GM23338 (cell line): ENCODE results near the gene GNAI2. TPM values are rescaled to one million over a fixed set of nuclear protein-coding genes. Genes with fewer than 3 reads are reported as not detected.

ENCODE experiments used
- ATAC-seq: fragments of 200-7000 bp; cut with Tn5 transposase; 3 replicates; pipeline ENCODE4 v1.9.1; 2020
- DNase-seq: peaks from one replicate; pipeline ENCODE4 v3.0.0-alpha.2; 2015; ENCODE audit warnings: low spot score
- H2AFZ ChIP-seq: fragments of 200-600 bp; sonication (generic); 2 replicates; pipeline ENCODE4 v1.8.0; 2016; ENCODE audit warnings: antibody characterized with exemption, mild to moderate bottlenecking, moderate library complexity
- H3F3A ChIP-seq: fragments of 200-600 bp; sonication (generic); replicated peaks from 2 replicates; pipeline ENCODE4 v1.8.0; 2017; ENCODE audit warnings: antibody characterized with exemption, mixed run types, low read depth
- H3K27ac ChIP-seq: fragments of 200-600 bp; sonication (generic); 2 replicates; pipeline ENCODE4 v1.6.1; 2016; ENCODE audit warnings: low read depth
- H3K27me3 ChIP-seq: fragments of 200-600 bp; sonication (generic); 2 replicates; pipeline ENCODE4 v1.8.0; 2016; ENCODE audit warnings: mild to moderate bottlenecking, mixed run types, moderate library complexity; ENCODE audit not compliant: insufficient read depth
- H3K36me3 ChIP-seq: fragments of 200-600 bp; sonication (generic); 2 replicates; pipeline ENCODE4 v1.8.0; 2016; ENCODE audit warnings: mild to moderate bottlenecking; ENCODE audit not compliant: insufficient read depth
- H3K4me1 ChIP-seq: fragments of 200-600 bp; sonication (generic); 2 replicates; pipeline ENCODE4 v1.8.0; 2016; ENCODE audit warnings: mild to moderate bottlenecking, moderate library complexity; ENCODE audit not compliant: insufficient read depth
- H3K4me2 ChIP-seq: fragments of 200-600 bp; sonication (generic); 2 replicates; pipeline ENCODE4 v1.7.1; 2017; ENCODE audit warnings: mixed run types
- H3K4me3 ChIP-seq: fragments of 200-600 bp; sonication (generic); 2 replicates; pipeline ENCODE4 v1.6.1; 2016; ENCODE audit warnings: mixed run types
- H3K79me2 ChIP-seq: fragments of 200-600 bp; sonication (generic); replicated peaks from 2 replicates; pipeline ENCODE4 v1.8.0; 2017; ENCODE audit warnings: mild to moderate bottlenecking; ENCODE audit not compliant: insufficient read depth
- H3K9me2 ChIP-seq: fragments of 200-600 bp; sonication (generic); 2 replicates; pipeline ENCODE4 v1.8.0; 2017; ENCODE audit not compliant: insufficient read depth
- H4K20me1 ChIP-seq: fragments of 200-600 bp; sonication (generic); replicated peaks from 2 replicates; pipeline ENCODE4 v1.8.0; 2017; ENCODE audit warnings: mild to moderate bottlenecking; ENCODE audit not compliant: insufficient read depth
- H3K27ac Mint-ChIP-seq: 2 replicates; pipeline ENCODE4 v1.8.0; 2020; ENCODE audit warnings: inconsistent platforms, mild to moderate bottlenecking, moderate library complexity, mixed read lengths
- H3K27me3 Mint-ChIP-seq: 3 replicates; pipeline ENCODE4 v1.8.0; 2022; ENCODE audit warnings: low read depth, mild to moderate bottlenecking, moderate library complexity, mixed read lengths, inconsistent platforms; ENCODE audit not compliant: insufficient read depth, poor library complexity
- H3K36me3 Mint-ChIP-seq: 3 replicates; pipeline ENCODE4 v1.8.0; 2021; ENCODE audit warnings: low read depth, mild to moderate bottlenecking, inconsistent platforms, moderate library complexity, mixed read lengths
- H3K4me1 Mint-ChIP-seq: 3 replicates; pipeline ENCODE4 v1.8.0; 2020; ENCODE audit warnings: mild to moderate bottlenecking, inconsistent platforms, mixed read lengths
- H3K4me3 Mint-ChIP-seq: 3 replicates; pipeline ENCODE4 v1.8.0; 2021; ENCODE audit warnings: moderate library complexity, mild to moderate bottlenecking, inconsistent platforms, mixed read lengths
- H3K9me3 Mint-ChIP-seq: 3 replicates; pipeline ENCODE4 v1.8.0; 2020; ENCODE audit warnings: moderate library complexity, mild to moderate bottlenecking, inconsistent platforms, mixed read lengths
- CREB1 ChIP-seq: fragments of 250-450 bp; sonication (Bioruptor Pico); IDR thresholded peaks from 2 replicates; pipeline ENCODE4 v1.5.0; 2020; ENCODE audit warnings: low read depth, mild to moderate bottlenecking, moderate library complexity
- CTCF ChIP-seq, 2 experiments: fragments of 200-600 bp in 1 of 2; sonication (generic) in 1 of 2; conservative IDR thresholded peaks; 2 replicates each; pipeline versions ENCODE4 v1.5.1 to v1.6.1; 2016 to 2017; ENCODE audit warnings: antibody characterized with exemption in 2 of 2, low read depth in 2 of 2, mild to moderate bottlenecking in 2 of 2, moderate library complexity in 1 of 2
- ETS1 ChIP-seq: IDR thresholded peaks from 2 replicates; pipeline ENCODE4 v1.6.1; 2016; ENCODE audit warnings: antibody characterized with exemption
- EZH2phosphoT487 ChIP-seq: fragments of 200-600 bp; sonication (generic); IDR thresholded peaks from one replicate; pipeline ENCODE4 v1.8.1; 2018; ENCODE audit warnings: antibody characterized with exemption; ENCODE audit not compliant: unreplicated experiment
- JUNB ChIP-seq: IDR thresholded peaks from one replicate; pipeline ENCODE4 v1.6.1; 2016; ENCODE audit warnings: antibody characterized with exemption; ENCODE audit not compliant: unreplicated experiment
- NANOG ChIP-seq: IDR thresholded peaks from 2 replicates; pipeline ENCODE4 v1.6.1; 2016; ENCODE audit warnings: antibody characterized with exemption, borderline replicate concordance
- REST ChIP-seq: IDR thresholded peaks from one replicate; pipeline ENCODE4 v1.6.1; 2018; ENCODE audit warnings: antibody characterized with exemption; ENCODE audit not compliant: unreplicated experiment
- STAT1 ChIP-seq: IDR thresholded peaks from one replicate; pipeline ENCODE4 v1.6.1; 2016; ENCODE audit warnings: antibody characterized with exemption; ENCODE audit not compliant: unreplicated experiment
- ZNF114 ChIP-seq: fragments of 250-450 bp; sonication (Bioruptor Pico); IDR thresholded peaks from 2 replicates; pipeline ENCODE4 v1.5.0; 2020; ENCODE audit warnings: mild to moderate bottlenecking, moderate library complexity
- ZNF462 ChIP-seq: fragments of 250-450 bp; sonication (Bioruptor Pico); IDR thresholded peaks from 2 replicates; pipeline ENCODE4 v1.5.0; 2020; ENCODE audit warnings: mild to moderate bottlenecking, moderate library complexity
- polyA plus RNA-seq: library from polyadenylated mRNA; unstranded; fragments of >200 nt; fragmentation: Nextera tagmentation; extraction: Ambion mirVana; gene quantifications from 2 replicates; pipeline ENCODE4 v1.2.1, GENCODE V29; 2016
- total RNA-seq: library from RNA; depleted of rRNA; stranded (reverse); fragments of >200 nt; shearing (Covaris generic); gene quantifications from 2 replicates; pipeline ENCODE4 v1.2.3, GENCODE V29; 2014

GNAI2 gene
- total and polyA plus RNA-seq, 2 experiments from 2014 or later = 138 to 153 TPM

GRCh38 chr3:50212971-50213370, 23.0 kb upstream of the GNAI2 start (continued):
- TF ChIP-seq CTCF (conservative IDR thresholded peaks at IDR 0.05; ENCODE audit: low read depth in 2 of 2) (no peak), CREB1 (CRISPR knock-in tag) (no peak), EZH2phosphoT487 (no peak), ZNF462 (CRISPR knock-in tag) (no peak), ZNF114 (no peak), JUNB (no peak), STAT1 (no peak)

GRCh38 chr3:50213373-50213772, 22.6 kb upstream of the GNAI2 start:
- H3K9me2 ChIP-seq = no peaks in the 10 kb centered on the region
- H3K79me2 ChIP-seq = no peaks in the 10 kb centered on the region
- Mint-ChIP-seq H3K4me1 (peaks cover 14% of the 10 kb centered on the region), H3K36me3 (no peaks in the 10 kb centered on the region), H3K27me3 (peaks cover 12% of the 10 kb centered on the region), H3K9me3 (no peaks in the 10 kb centered on the region), H3K27ac (no peak overlapping the region), H3K4me3 (no peak overlapping the region)
- H3K4me2 ChIP-seq = no peak overlapping the region
- H3K27me3 ChIP-seq = no peaks in the 10 kb centered on the region
- H4K20me1 ChIP-seq = no peaks in the 10 kb centered on the region
- ATAC-seq (no peak), DNase-seq (no peak)
- no peak overlapping the region for H3K27ac ChIP-seq
- H3K4me1 ChIP-seq = no peaks in the 10 kb centered on the region
- no peak overlapping the region for H3K4me3 ChIP-seq
- H2AFZ ChIP-seq = no peak overlapping the region
- no peaks in the 10 kb centered on the region for H3K36me3 ChIP-seq
- 0 out of 2 replicates have a peak, but pooled peaks cover 2% of the 10 kb centered on the region for H3F3A ChIP-seq
- no peak for TF ChIP-seq NANOG
- TF ChIP-seq ETS1 = no peak
- TF ChIP-seq REST = no peak
